ENCODE results near the gene DVL3.

Gene DVL3

DNA sequence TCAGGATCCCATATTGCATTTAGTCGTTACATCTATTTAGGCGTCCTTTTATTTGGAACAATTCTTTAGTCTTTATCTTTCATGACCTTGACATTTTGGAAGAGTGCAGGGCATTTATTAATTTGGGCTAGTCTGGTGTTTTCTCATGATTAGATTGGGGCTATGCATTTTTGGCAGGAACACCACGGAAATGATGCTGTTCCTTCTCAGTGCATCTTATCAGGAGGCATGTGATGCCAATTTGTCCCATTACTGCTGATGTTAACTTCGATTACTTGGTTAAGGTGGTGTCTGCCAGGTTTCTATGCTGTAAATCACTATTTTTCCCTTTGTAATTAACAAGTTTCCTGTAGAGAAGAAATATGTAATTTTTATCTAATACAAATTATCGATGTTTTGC lies 56.1 kb downstream of the DVL3 start:
- no peak for DNase-seq (ENCODE audit: low spot score)

DNA sequence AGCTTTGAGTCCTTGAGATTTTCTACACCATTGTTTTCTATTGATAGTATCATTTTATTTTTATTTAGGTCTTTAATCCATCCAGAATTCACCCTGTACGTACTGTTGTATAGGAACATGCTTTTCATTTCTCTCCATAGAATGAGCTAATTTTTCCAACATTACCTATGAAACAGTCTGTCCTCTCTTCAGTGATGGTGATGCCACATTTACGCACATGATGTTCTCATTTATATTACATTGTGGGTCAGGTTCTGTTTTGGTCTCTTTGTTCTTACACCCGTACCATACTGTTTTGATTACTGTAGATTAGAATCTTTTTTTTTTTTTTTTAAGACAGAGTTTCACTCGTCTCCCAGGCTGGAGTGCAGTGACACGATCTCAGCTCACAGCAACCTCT lies 56.5 kb downstream of the DVL3 start:
- no peak for DNase-seq (ENCODE audit: low spot score)

DNA sequence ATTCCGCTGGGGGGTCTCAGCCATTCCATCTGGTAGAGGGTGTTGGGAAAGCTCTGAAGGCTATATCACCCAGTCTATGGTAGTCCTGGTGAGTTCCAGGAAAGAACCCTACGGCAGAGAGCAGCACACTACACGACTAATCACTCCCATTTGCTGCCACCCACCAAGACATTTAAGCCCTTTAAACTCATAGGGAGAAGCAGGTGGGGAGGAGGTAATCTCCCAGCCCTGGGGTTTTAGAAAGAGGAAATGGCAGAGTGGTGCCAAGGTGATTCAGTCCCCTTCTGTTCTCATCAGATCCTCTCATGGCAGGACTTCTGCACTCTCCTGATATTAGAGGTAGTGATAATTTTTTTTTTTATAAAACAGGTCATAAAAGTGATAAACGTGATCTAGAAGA lies 63.6 kb downstream of the DVL3 start:
- DNase-seq (ENCODE audit: low spot score) = no peak

DNA sequence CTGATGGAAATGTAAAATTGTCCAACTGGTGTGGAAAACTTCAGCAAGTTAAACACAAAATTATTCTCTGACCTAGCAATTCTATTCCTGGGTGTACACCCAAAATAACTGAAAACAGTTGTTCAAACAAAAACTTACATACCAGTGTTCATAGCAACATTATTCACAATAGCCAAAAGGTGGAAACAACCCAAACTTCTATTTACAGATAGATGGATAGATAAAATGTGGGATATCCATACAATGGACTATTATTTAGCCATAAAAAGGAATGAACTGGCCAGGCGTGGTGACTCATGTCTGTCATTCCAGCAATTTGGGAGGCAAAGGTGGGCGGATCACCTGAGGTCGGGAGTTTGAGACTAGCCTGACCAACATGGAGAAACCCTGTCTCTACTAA lies 67.3 kb downstream of the DVL3 start:
- DNase-seq (ENCODE audit: low spot score) = no peak
